WTC11 (cell line): ENCODE data around the gene TMEM272. TPM values are rescaled to one million over a fixed set of nuclear protein-coding genes. Genes with fewer than 3 reads are reported as not detected.

Experiments used
- ATAC-seq: fragments of 200-7000 bp; cut with Tn5 transposase; 2 replicates; pipeline ENCODE4 v1.10.0; 2021; ENCODE audit warnings: mild to moderate bottlenecking, moderate library complexity
- CTCF ChIA-PET: fragments of 300-600 bp; sonication (Branson Sonifier 250); formaldehyde crosslinking; loops from one replicate; lab custom pipeline; 2021; ENCODE audit warnings: antibody characterized with exemption; lab: Charles Lee
- POLR2A ChIA-PET: fragments of 350-600 bp; sonication (Branson Sonifier 250); formaldehyde crosslinking; loops from one replicate; lab custom pipeline; 2021; ENCODE audit warnings: antibody characterized with exemption; lab: Charles Lee
- DNase-seq: peaks from one replicate; pipeline ENCODE4 v3.0.0; 2021; ENCODE audit warnings: low spot score
- H3K27ac Mint-ChIP-seq: 2 replicates; pipeline ENCODE4 v1.8.0; 2021; ENCODE audit warnings: mixed read lengths
- H3K27me3 Mint-ChIP-seq: 2 replicates; pipeline ENCODE4 v1.8.0; 2021; ENCODE audit warnings: low read depth, mild to moderate bottlenecking, moderate library complexity, mixed read lengths
- H3K36me3 Mint-ChIP-seq: 2 replicates; pipeline ENCODE4 v1.8.0; 2021; ENCODE audit warnings: mixed read lengths
- H3K4me1 Mint-ChIP-seq: 2 replicates; pipeline ENCODE4 v1.8.0; 2022; ENCODE audit warnings: mixed read lengths
- H3K4me3 Mint-ChIP-seq: 2 replicates; pipeline ENCODE4 v1.8.0; 2021; ENCODE audit warnings: mild to moderate bottlenecking, moderate library complexity, mixed read lengths
- H3K9me3 Mint-ChIP-seq: 2 replicates; pipeline ENCODE4 v1.8.0; 2021; ENCODE audit warnings: mixed read lengths
- ARID4B ChIP-seq: sonication (generic); formaldehyde crosslinking; IDR thresholded peaks from 2 replicates; pipeline ENCODE4 v1.8.0; 2023; ENCODE audit warnings: missing genetic modification reagents, mild to moderate bottlenecking, borderline replicate concordance
- CREB1 ChIP-seq: sonication (generic); formaldehyde crosslinking; IDR thresholded peaks from 2 replicates; pipeline ENCODE4 v1.8.0; 2023; ENCODE audit warnings: mild to moderate bottlenecking, missing genetic modification reagents
- EMX1 ChIP-seq: fragments of 250-450 bp; sonication (Bioruptor Pico); IDR thresholded peaks from 2 replicates; pipeline ENCODE4 v1.8.0; 2021; ENCODE audit warnings: mild to moderate bottlenecking
- ESRRA ChIP-seq: sonication (generic); formaldehyde crosslinking; IDR thresholded peaks from 2 replicates; pipeline ENCODE4 v1.8.1; 2022; ENCODE audit warnings: mild to moderate bottlenecking, missing genetic modification reagents, borderline replicate concordance
- GABPB1 ChIP-seq: sonication (generic); formaldehyde crosslinking; IDR thresholded peaks from 2 replicates; pipeline ENCODE4 v1.8.1; 2023; ENCODE audit warnings: mild to moderate bottlenecking, missing genetic modification reagents
- MYBL2 ChIP-seq: sonication (generic); formaldehyde crosslinking; IDR thresholded peaks from 2 replicates; pipeline ENCODE4 v1.8.1; 2023; ENCODE audit warnings: mild to moderate bottlenecking, moderate library complexity, missing genetic modification reagents
- NFE2L1 ChIP-seq: sonication (generic); formaldehyde crosslinking; IDR thresholded peaks from 2 replicates; pipeline ENCODE4 v1.8.1; 2023; ENCODE audit warnings: missing genetic modification reagents
- NFYB ChIP-seq: sonication (generic); formaldehyde crosslinking; conservative IDR thresholded peaks from 2 replicates; pipeline ENCODE4 v1.8.0; 2022; ENCODE audit warnings: low read depth, missing genetic modification reagents
- TP53 ChIP-seq: sonication (generic); formaldehyde crosslinking; IDR thresholded peaks from 2 replicates; pipeline ENCODE4 v1.8.1; 2023; ENCODE audit warnings: mild to moderate bottlenecking, missing genetic modification reagents
- USF1 ChIP-seq: sonication (generic); formaldehyde crosslinking; IDR thresholded peaks from 2 replicates; pipeline ENCODE4 v1.8.0; 2022; ENCODE audit warnings: mild to moderate bottlenecking, missing genetic modification reagents
- ZBTB43 ChIP-seq: sonication (generic); formaldehyde crosslinking; IDR thresholded peaks from 2 replicates; pipeline ENCODE4 v1.8.1; 2023; ENCODE audit warnings: mild to moderate bottlenecking, missing genetic modification reagents
- ZNF317 ChIP-seq: sonication (generic); formaldehyde crosslinking; IDR thresholded peaks from 2 replicates; pipeline ENCODE4 v1.8.1; 2023; ENCODE audit warnings: low read depth, mild to moderate bottlenecking, moderate library complexity, missing genetic modification reagents, borderline replicate concordance
- ZNF512 ChIP-seq: sonication (generic); formaldehyde crosslinking; IDR thresholded peaks from 2 replicates; pipeline ENCODE4 v1.8.1; 2022; ENCODE audit warnings: missing genetic modification reagents, borderline replicate concordance
- total RNA-seq: library from RNA; stranded (reverse); gene quantifications from 3 replicates; pipeline ENCODE4 v1.2.3, GENCODE V29; 2021

Gene TMEM272
- total RNA-seq, 1 experiment from 2014 or later: not detected

GRCh38 chr13:51770681-51771417 is 74.1 kb downstream of the TMEM272 start:
- DNase-seq (no peak), ATAC-seq (no peak)
- ChIA-PET POLR2A (interaction anchor here (1.4 kb wide), 1 partner anchor 186 kb away, joined by 3 read pairs; no protein-coding TSS in a partner anchor), CTCF (interaction anchor here (1.0 to 7.3 kb wide), 5 partner anchors 12 to 645 kb away, joined by 3 to 65 read pairs (median 5); no protein-coding TSS in a partner anchor)
- TF ChIP-seq ZNF317 (CRISPR knock-in tag) (no peak), NFYB (CRISPR knock-in tag) (no peak), MYBL2 (CRISPR knock-in tag) (no peak), TP53 (no peak), NFE2L1 (CRISPR knock-in tag) (no peak), EMX1 (CRISPR knock-in tag) (no peak), ZBTB43 (CRISPR knock-in tag) (no peak)
- peaks cover 23% of the 10 kb centered on the region for H3K4me1 Mint-ChIP-seq
- H3K9me3 Mint-ChIP-seq: no peaks in the 10 kb centered on the region
- H3K27ac Mint-ChIP-seq: peak overlapping the region; percentile 43
- H3K27me3 Mint-ChIP-seq: no peaks in the 10 kb centered on the region
- H3K4me3 Mint-ChIP-seq: no peak overlapping the region
- H3K36me3 Mint-ChIP-seq: no peaks in the 10 kb centered on the region

GRCh38 chr13:51770160-51770559 is 74.8 kb downstream of the TMEM272 start:
- no peak for ATAC-seq
- Mint-ChIP-seq H3K9me3 (no peaks in the 10 kb centered on the region), H3K4me3 (no peak overlapping the region), H3K27ac (no peak overlapping the region), H3K36me3 (no peaks in the 10 kb centered on the region), H3K27me3 (no peaks in the 10 kb centered on the region), H3K4me1 (peaks cover 23% of the 10 kb centered on the region)
- POLR2A ChIA-PET: interaction anchor here (1.4 kb wide), 1 partner anchor 185 kb away, joined by 3 read pairs; no protein-coding TSS in a partner anchor
- no peak for DNase-seq
- CTCF ChIA-PET: interaction anchor here (1.0 to 7.3 kb wide), 2 partner anchors 28 to 44 kb away, joined by 3 to 65 read pairs; no protein-coding TSS in a partner anchor
- TF ChIP-seq ESRRA (CRISPR knock-in tag) (no peak), CREB1 (CRISPR knock-in tag) (no peak), ZBTB43 (CRISPR knock-in tag) (no peak), GABPB1 (CRISPR knock-in tag) (no peak), ARID4B (no peak), USF1 (CRISPR knock-in tag) (no peak), ZNF512 (CRISPR knock-in tag) (no peak)
